HepG2 (cell line): ENCODE measurements around the gene EGFR. TPM values are rescaled to one million over a fixed set of nuclear protein-coding genes. Genes with fewer than 3 reads are reported as not detected.

Source experiments
- AKAP8 ChIP-seq: sonication (generic); formaldehyde crosslinking; IDR thresholded peaks from 2 replicates; pipeline ENCODE4 v1.5.1; 2020; ENCODE audit warnings: mild to moderate bottlenecking, missing genetic modification reagents
- CBX5 ChIP-seq: sonication (generic); formaldehyde crosslinking; IDR thresholded peaks from 2 replicates; pipeline ENCODE4 v1.4.0; 2020; ENCODE audit warnings: missing genetic modification reagents, borderline replicate concordance
- EP300 ChIP-seq, 3 experiments: sonication (generic) in 1 of 3; formaldehyde crosslinking in 1 of 3; IDR thresholded peaks; 2 replicates each; pipeline versions ENCODE4 v1.5.1 to v1.6.1; 2011 to 2020; ENCODE audit warnings: low read depth in 2 of 3, low read length in 2 of 3, borderline replicate concordance in 1 of 3, improper control_type of control experiment in 1 of 3, mild to moderate bottlenecking in 1 of 3, missing genetic modification reagents in 1 of 3, moderate library complexity in 1 of 3
- HOXA9 ChIP-seq: sonication (generic); formaldehyde crosslinking; IDR thresholded peaks from 2 replicates; pipeline ENCODE4 v1.8.1; 2022; ENCODE audit warnings: missing genetic modification reagents, mild to moderate bottlenecking, moderate library complexity, borderline replicate concordance
- KDM2A ChIP-seq: sonication (generic); formaldehyde crosslinking; IDR thresholded peaks from 2 replicates; pipeline ENCODE4 v1.4.0; 2020; ENCODE audit warnings: low read depth, missing genetic modification reagents, borderline replicate concordance
- KLF13 ChIP-seq: sonication (generic); formaldehyde crosslinking; IDR thresholded peaks from 2 replicates; pipeline ENCODE4 v1.4.0; 2020; ENCODE audit warnings: mild to moderate bottlenecking, missing genetic modification reagents
- PAF1 ChIP-seq: IDR thresholded peaks from 2 replicates; pipeline ENCODE4 v1.6.1; 2016; ENCODE audit warnings: missing genetic modification reagents, missing compliant biosample characterization
- SAFB2 ChIP-seq: sonication (generic); formaldehyde crosslinking; IDR thresholded peaks from 2 replicates; pipeline ENCODE4 v1.5.1; 2020; ENCODE audit warnings: missing genetic modification reagents, low read depth, mild to moderate bottlenecking, borderline replicate concordance
- SRY ChIP-seq: sonication (generic); formaldehyde crosslinking; IDR thresholded peaks from 2 replicates; pipeline ENCODE4 v1.8.0; 2022; ENCODE audit warnings: mild to moderate bottlenecking, missing genetic modification reagents
- TCF12 ChIP-seq, 2 experiments: fragments of 450-650 bp in 1 of 2; sonication (generic) in 1 of 2; formaldehyde crosslinking in 1 of 2; IDR thresholded peaks; 2 replicates each; pipeline versions ENCODE4 v1.6.1 to v1.8.0; 2017 to 2022; ENCODE audit warnings: antibody characterized with exemption in 1 of 2, mild to moderate bottlenecking in 1 of 2, missing genetic modification reagents in 1 of 2, moderate library complexity in 1 of 2
- ZBTB14 ChIP-seq: sonication (generic); formaldehyde crosslinking; IDR thresholded peaks from 2 replicates; pipeline ENCODE4 v1.4.0; 2020; ENCODE audit warnings: missing genetic modification reagents
- ZNF441 ChIP-seq: sonication (generic); formaldehyde crosslinking; IDR thresholded peaks from 2 replicates; pipeline ENCODE4 v1.7.0; 2021; ENCODE audit warnings: missing genetic modification reagents, borderline replicate concordance
- ZNF451 ChIP-seq: sonication (generic); formaldehyde crosslinking; IDR thresholded peaks from 2 replicates; pipeline ENCODE4 v1.5.0; 2020; ENCODE audit warnings: mild to moderate bottlenecking, missing genetic modification reagents
- polyA plus RNA-seq, 8 experiments: library from polyadenylated mRNA; depleted of rRNA in 3 of 8; stranded (reverse) in 7 of 8; unstranded in 1 of 8; fragments of >200 nt; fragmentation: Illumina TruSeq in 4 of 8; extraction: Trizol in 4 of 8; gene quantifications; 2 replicates each; pipeline versions ENCODE4 v1.2.1 to v1.2.3, GENCODE V29; 2011 to 2016; ENCODE audit warnings: low read depth in 4 of 8, missing spikeins in 1 of 8, mixed read lengths in 1 of 8; ENCODE audit not compliant: insufficient read depth in 1 of 8
- total RNA-seq, 5 experiments: library from RNA; depleted of rRNA; stranded (reverse); fragments of >200 nt; fragmentation: Illumina TruSeq; extraction: Trizol; gene quantifications; 2 replicates each; pipeline ENCODE4 v1.2.3, GENCODE V29; 2016; ENCODE audit warnings: low read depth in 1 of 5
- TF ChIP-seq, protein P1 (sequence below): sonication (generic); formaldehyde crosslinking; IDR thresholded peaks from 2 replicates; pipeline ENCODE4 v1.4.0; 2020; ENCODE audit warnings: low read depth, mild to moderate bottlenecking, missing genetic modification reagents
- TF ChIP-seq, protein P2 (sequence below): IDR thresholded peaks from 2 replicates; pipeline ENCODE4 v1.4.0; 2020; ENCODE audit warnings: mild to moderate bottlenecking, missing genetic modification reagents

EGFR gene
- total and polyA plus RNA-seq, 2 of the 13 experiments (the other 11 are each of a cell fraction or from before 2014, with no cell fraction given), result 7.0 to 10.0 TPM

- TF ChIP-seq ZBTB14 (CRISPR knock-in tag) (no peak), KDM2A (CRISPR knock-in tag) (peak; percentile 60), SRY (CRISPR knock-in tag) (no peak; the same call in 1 of the 2 replicates), ZNF441 (no peak; the same call in 1 of the 2 replicates), EP300 (IDR thresholded peaks at IDR 0.05; ENCODE audit: low read depth in 2 of 2, low read length in 2 of 2) (peak in 1 of 2 experiments; percentile 71; a peak in 2 of 4 replicates), EP300 (CRISPR knock-in tag; IDR thresholded peaks at IDR 0.05; ENCODE audit: borderline replicate concordance) (peak; percentile 84), CBX5 (CRISPR knock-in tag) (no peak; the same call in 1 of the 2 replicates), AKAP8 (CRISPR knock-in tag) (no peak; the same call in 1 of the 2 replicates), TCF12 (IDR thresholded peaks at IDR 0.05) (no peak), TCF12 (CRISPR knock-in tag; IDR thresholded peaks at IDR 0.05) (no peak; the same call in 1 of the 2 replicates), ZNF451 (peak; percentile 35; the same call in 1 of the 2 replicates), KLF13 (CRISPR knock-in tag) (no peak), SAFB2 (CRISPR knock-in tag) (no peak; the same call in 1 of the 2 replicates), PAF1 (no peak), HOXA9 (CRISPR knock-in tag) (no peak)
- TF ChIP-seq, protein P1, sequence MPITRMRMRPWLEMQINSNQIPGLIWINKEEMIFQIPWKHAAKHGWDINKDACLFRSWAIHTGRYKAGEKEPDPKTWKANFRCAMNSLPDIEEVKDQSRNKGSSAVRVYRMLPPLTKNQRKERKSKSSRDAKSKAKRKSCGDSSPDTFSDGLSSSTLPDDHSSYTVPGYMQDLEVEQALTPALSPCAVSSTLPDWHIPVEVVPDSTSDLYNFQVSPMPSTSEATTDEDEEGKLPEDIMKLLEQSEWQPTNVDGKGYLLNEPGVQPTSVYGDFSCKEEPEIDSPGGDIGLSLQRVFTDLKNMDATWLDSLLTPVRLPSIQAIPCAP, result no peak
- TF ChIP-seq, protein P2, sequence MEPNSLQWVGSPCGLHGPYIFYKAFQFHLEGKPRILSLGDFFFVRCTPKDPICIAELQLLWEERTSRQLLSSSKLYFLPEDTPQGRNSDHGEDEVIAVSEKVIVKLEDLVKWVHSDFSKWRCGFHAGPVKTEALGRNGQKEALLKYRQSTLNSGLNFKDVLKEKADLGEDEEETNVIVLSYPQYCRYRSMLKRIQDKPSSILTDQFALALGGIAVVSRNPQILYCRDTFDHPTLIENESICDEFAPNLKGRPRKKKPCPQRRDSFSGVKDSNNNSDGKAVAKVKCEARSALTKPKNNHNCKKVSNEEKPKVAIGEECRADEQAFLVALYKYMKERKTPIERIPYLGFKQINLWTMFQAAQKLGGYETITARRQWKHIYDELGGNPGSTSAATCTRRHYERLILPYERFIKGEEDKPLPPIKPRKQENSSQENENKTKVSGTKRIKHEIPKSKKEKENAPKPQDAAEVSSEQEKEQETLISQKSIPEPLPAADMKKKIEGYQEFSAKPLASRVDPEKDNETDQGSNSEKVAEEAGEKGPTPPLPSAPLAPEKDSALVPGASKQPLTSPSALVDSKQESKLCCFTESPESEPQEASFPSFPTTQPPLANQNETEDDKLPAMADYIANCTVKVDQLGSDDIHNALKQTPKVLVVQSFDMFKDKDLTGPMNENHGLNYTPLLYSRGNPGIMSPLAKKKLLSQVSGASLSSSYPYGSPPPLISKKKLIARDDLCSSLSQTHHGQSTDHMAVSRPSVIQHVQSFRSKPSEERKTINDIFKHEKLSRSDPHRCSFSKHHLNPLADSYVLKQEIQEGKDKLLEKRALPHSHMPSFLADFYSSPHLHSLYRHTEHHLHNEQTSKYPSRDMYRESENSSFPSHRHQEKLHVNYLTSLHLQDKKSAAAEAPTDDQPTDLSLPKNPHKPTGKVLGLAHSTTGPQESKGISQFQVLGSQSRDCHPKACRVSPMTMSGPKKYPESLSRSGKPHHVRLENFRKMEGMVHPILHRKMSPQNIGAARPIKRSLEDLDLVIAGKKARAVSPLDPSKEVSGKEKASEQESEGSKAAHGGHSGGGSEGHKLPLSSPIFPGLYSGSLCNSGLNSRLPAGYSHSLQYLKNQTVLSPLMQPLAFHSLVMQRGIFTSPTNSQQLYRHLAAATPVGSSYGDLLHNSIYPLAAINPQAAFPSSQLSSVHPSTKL (CRISPR knock-in tag), result peak; percentile 97
Observed at GRCh38 chr7:55177589-55178261, 158.9 kb downstream of the EGFR start (continued).
